Right lobe of liver (tissue), 4 donors: ENCODE data around the gene NAV1.

Source experiments
- POLR2A ChIP-seq: fragments of 450-650 bp; IDR thresholded peaks from one replicate; pipeline ENCODE4 v1.6.1; 2017; ENCODE audit warnings: antibody characterized with exemption, mild to moderate bottlenecking
- TF ChIP-seq, protein P1 (sequence below), 4 donors: fragments of 200-600 bp in 3 of 4; fragments of 450-650 bp in 1 of 4; IDR thresholded peaks; one replicate each; pipeline versions ENCODE4 v1.5.1 to v1.8.0; 2016 to 2022; ENCODE audit warnings: antibody characterized with exemption in 4 of 4, mild to moderate bottlenecking in 2 of 4
- donor health status: DM: no; HTN: no; CAD: no.
- donor health status: DM: no; HTN: no; CAD: no.
- donor health status: DM: no; HTN: yes; CAD: no.

DNA sequence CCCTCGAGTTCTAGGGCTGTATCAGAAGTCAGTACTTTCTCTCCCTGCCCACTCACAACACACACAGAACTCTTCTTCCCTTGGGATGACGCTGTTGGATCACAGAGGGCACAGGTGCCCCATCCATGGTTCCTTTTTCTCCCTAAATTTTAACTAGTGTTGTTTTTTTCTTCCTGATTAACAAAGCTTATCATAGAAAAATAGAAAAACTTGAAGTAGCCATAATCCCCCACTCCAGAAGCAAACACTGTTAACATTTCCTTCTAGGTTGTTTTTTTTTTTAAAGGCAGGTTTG is 27.5 kb downstream of the NAV1 start:
- no peak for TF ChIP-seq POLR2A
- TF ChIP-seq, protein P1, sequence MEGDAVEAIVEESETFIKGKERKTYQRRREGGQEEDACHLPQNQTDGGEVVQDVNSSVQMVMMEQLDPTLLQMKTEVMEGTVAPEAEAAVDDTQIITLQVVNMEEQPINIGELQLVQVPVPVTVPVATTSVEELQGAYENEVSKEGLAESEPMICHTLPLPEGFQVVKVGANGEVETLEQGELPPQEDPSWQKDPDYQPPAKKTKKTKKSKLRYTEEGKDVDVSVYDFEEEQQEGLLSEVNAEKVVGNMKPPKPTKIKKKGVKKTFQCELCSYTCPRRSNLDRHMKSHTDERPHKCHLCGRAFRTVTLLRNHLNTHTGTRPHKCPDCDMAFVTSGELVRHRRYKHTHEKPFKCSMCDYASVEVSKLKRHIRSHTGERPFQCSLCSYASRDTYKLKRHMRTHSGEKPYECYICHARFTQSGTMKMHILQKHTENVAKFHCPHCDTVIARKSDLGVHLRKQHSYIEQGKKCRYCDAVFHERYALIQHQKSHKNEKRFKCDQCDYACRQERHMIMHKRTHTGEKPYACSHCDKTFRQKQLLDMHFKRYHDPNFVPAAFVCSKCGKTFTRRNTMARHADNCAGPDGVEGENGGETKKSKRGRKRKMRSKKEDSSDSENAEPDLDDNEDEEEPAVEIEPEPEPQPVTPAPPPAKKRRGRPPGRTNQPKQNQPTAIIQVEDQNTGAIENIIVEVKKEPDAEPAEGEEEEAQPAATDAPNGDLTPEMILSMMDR (IDR thresholded peaks at IDR 0.05) = no peak
